HUES48 (cell line): Measurements from ENCODE around the gene KRTAP12-3.

Source experiments
- H3K27ac ChIP-seq: one replicate; pipeline ENCODE4 v1.7.0; 2013; ENCODE audit warnings: low read depth, low read length, inconsistent platforms
- H3K27me3 ChIP-seq: 2 replicates; pipeline ENCODE4 v1.6.1; 2013; ENCODE audit warnings: mild to moderate bottlenecking, low read length; ENCODE audit not compliant: control insufficient read depth, insufficient read depth
- H3K36me3 ChIP-seq: 2 replicates; pipeline ENCODE4 v1.6.1; 2013; ENCODE audit warnings: low read length; ENCODE audit not compliant: control insufficient read depth, insufficient read depth
- H3K4me1 ChIP-seq: 2 replicates; pipeline ENCODE4 v1.6.1; 2013; ENCODE audit warnings: mild to moderate bottlenecking, low read length; ENCODE audit not compliant: control insufficient read depth, insufficient read depth
- H3K4me3 ChIP-seq: 2 replicates; pipeline ENCODE4 v1.5.1; 2013; ENCODE audit warnings: mild to moderate bottlenecking, low read depth, low read length
- H3K9ac ChIP-seq: 2 replicates; pipeline ENCODE4 v1.6.1; 2013; ENCODE audit warnings: mild to moderate bottlenecking, low read depth, low read length, moderate library complexity
- H3K9me3 ChIP-seq: 2 replicates; pipeline ENCODE4 v1.6.1; 2013; ENCODE audit warnings: low read length; ENCODE audit not compliant: control insufficient read depth, insufficient read depth

Gene KRTAP12-3

DNA sequence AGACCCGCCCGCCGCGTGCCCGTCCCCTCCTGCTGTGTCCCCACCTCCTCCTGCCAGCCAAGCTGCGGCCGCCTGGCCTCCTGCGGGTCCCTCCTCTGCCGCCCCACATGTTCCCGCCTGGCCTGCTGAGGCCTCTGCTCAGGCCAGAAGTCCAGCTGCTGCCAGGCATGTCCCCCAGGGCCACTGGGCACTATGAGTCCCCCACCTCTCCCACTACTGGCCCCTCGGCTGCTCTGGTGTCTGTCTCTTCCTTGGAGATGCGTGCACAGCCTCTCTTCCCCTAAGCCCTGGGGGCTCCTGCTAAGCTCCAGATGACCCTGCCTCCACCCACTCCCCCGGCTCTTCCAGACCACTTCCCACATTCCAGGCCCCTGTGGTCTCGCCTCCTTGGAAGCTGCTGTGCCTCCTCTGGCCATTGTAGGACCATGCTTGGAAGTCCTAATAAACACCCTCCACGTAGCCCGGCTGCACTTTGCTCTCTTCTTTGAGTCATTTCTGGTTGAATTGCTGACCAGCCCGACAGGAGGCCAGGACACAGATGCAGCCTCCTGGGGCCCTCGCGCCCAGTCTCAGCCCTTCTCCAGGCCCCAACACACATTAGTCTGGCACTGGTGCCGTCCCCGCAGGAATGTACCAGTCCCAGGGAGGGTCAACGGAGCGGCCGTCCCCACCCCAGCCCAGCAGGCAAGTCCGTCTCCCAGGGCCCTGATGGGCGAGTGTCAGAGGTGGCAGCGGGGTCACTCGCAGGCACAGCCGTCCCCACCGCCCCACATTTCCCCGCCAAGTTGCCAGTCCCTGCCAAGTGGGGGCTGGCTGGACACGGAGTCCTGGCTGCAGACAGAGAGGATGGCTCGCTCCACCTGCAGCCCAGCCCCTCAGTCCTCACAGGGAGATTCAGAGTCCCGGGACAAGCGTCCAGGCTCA lies 40.3 kb downstream of the KRTAP12-3 start:
- peaks cover 38% of the 10 kb centered on the region for H3K4me1 ChIP-seq
- H3K27ac ChIP-seq, result no peak overlapping the region
- no peaks in the 10 kb centered on the region for H3K27me3 ChIP-seq
- no peak overlapping the region for H3K9ac ChIP-seq
- H3K4me3 ChIP-seq, result no peak overlapping the region
- H3K9me3 ChIP-seq, result peaks cover 3% of the 10 kb centered on the region; the same call in 1 of the 2 replicates
- H3K36me3 ChIP-seq, result no peaks in the 10 kb centered on the region

DNA sequence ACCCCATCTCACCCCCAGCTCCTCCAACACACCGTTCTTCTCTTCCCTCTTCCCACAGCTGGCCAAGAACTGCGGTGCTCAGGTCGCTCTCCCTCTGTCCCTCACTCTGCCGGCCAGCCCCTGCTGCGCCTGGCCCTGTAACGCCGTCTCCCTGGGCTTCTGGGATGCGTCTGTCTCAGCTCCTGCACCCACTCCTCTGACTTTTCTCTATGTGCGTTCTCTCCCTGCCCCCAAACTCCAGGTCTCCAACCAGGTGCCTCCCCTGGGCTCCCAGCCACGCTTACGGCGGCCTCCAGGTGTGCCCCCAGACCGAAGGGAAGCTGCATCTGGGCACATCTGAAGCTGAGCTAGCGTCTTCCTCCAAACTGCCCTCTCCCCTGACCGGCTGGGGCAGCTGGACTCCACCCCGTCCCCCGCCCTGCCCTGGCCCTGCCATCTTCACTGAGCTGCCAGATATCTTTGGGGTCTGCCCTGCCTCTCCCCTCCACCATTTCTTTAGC lies 41.8 kb downstream of the KRTAP12-3 start:
- Histone ChIP-seq H3K27ac (no peak overlapping the region), H3K9me3 (no peaks in the 10 kb centered on the region), H3K4me1 (peaks cover 53% of the 10 kb centered on the region), H3K4me3 (no peak overlapping the region), H3K36me3 (no peaks in the 10 kb centered on the region), H3K9ac (no peak overlapping the region), H3K27me3 (no peaks in the 10 kb centered on the region)

DNA sequence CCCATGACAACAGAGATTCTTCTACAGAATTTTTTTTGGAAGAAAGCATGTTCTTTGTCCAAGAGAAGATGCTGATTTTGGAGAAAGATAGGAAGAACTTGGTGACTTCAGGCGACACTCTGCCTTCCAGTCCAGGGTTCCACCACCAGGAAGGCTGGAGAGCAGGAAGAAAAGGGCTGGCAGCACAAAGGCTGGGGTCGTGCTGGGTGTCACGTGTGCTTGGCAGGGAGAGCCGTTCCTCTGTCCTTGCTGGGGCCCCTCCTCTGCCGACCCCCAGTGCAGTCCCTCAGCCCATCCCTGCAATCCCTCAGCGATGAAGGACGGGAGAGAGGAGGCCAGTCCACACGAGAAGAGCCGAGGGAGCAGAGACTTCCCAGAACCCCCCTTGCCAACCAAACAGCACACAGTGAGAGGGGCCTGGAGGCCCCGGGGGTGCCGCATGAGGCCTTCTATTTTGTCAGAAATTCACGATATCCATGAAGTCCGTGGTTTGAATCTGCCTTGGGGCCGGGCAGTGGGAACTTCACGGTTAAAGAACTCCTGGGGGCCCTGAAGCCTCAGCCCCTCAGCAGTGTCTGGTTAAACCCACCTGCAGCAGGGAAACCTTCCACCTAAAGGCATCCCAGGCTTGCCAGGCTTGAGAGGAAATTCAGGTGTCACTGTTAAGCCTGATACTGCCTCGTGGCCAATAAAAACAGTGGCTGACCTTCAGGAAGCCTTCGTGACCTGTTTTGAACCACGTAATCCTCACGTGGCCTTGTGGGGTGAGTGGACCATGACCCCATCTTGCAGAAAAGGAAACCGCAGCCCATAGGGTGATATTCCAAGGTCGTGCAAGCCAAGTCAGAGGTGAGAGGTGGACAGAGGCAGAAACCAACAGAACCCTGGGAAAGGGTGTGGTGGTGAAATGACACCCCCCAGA lies 42.6 kb downstream of the KRTAP12-3 start:
- Histone ChIP-seq H3K4me1 (peaks cover 57% of the 10 kb centered on the region), H3K4me3 (no peak overlapping the region), H3K27ac (no peak overlapping the region), H3K36me3 (no peaks in the 10 kb centered on the region), H3K9me3 (no peaks in the 10 kb centered on the region), H3K9ac (no peak overlapping the region), H3K27me3 (no peaks in the 10 kb centered on the region)

DNA sequence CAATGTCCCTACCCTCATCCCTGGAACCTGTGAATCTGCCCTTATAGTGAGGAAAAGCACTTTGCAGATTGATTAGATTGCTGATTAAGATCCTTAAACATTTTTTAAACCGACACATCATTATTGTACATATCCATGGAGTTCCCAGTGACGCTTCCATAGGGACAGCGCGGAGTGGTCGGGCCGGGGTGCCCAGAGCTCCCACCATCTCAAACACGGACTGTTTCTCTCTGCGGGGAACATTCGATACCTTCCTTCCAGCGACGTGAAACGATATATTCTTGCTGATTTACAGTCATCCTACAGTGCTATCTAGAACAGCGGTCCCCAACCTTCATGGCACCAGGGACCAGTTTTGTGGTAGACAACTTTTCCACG lies 43.3 kb downstream of the KRTAP12-3 start:
- peaks cover 58% of the 10 kb centered on the region for H3K4me1 ChIP-seq
- no peak overlapping the region for H3K4me3 ChIP-seq
- H3K9me3 ChIP-seq, result no peaks in the 10 kb centered on the region
- H3K27me3 ChIP-seq, result peaks cover 1% of the 10 kb centered on the region
- H3K27ac ChIP-seq, result no peak overlapping the region
- no peaks in the 10 kb centered on the region for H3K36me3 ChIP-seq
- no peak overlapping the region for H3K9ac ChIP-seq

DNA sequence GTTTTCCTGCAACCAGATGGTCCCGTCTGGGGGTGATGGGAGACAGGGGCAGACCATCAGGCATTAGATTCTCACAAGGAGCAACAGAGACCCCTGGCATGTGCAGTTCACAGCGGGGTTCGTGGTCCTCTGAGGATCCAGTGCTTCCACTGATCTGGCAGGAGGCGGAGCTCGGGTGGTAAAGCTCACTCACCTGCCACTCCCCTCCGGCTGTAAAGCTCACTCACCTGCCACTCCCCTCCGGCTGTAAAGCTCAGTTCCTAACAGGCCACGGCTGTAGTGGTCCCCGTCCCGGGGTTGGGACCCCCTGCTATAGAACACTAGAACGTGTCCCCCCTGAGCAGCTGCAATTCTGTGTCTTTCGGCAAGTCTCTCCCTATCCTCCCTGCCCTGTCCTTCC lies 43.8 kb downstream of the KRTAP12-3 start:
- Histone ChIP-seq H3K27ac (no peak overlapping the region), H3K4me1 (peaks cover 63% of the 10 kb centered on the region), H3K9me3 (no peaks in the 10 kb centered on the region), H3K4me3 (no peak overlapping the region), H3K36me3 (no peaks in the 10 kb centered on the region), H3K27me3 (peaks cover 6% of the 10 kb centered on the region), H3K9ac (no peak overlapping the region)

DNA sequence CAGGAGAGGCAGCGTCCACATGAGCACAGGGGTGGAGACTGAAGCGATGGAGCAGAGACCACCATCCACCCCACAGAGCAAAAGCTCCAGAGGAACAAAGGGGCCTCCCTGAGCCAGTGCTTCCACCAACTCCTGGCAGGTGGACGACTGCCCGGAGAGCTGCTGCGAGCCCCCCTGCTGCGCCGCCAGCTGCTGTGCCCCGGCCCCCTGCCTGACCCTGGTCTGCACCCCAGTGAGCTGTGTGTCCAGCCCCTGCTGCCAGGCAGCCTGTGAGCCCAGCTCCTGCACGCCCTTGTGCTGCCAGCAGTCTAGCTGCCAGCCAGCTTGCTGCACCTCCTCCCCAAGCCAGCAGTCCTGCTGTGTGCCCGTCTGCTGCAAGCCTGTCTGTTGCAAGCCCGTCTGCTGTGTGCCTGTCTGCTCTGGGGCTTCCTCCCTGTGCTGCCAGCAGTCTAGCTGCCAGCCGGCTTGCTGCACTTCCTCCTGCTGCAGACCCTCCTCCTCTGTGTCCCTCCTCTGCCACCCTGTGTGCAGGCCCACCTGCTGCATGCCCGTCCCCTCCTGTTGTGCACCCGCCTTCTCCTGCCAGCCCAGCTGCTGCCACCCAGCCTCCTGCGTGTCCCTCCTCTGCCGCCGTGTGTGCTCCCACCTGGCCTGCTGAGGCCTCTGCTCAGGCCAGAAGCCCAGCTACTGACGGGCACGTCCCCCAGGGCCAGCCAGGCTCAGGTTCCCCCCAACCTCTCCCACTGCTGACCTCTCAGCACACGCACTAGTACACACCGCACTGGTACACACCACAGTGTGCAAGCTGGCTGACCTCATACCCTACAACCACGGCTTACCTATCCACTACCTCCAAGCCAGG lies 44.6 kb downstream of the KRTAP12-3 start:
- Histone ChIP-seq H3K9ac (no peak overlapping the region), H3K36me3 (no peaks in the 10 kb centered on the region), H3K4me1 (peaks cover 62% of the 10 kb centered on the region), H3K9me3 (no peaks in the 10 kb centered on the region), H3K4me3 (no peak overlapping the region), H3K27ac (no peak overlapping the region), H3K27me3 (peaks cover 13% of the 10 kb centered on the region)

DNA sequence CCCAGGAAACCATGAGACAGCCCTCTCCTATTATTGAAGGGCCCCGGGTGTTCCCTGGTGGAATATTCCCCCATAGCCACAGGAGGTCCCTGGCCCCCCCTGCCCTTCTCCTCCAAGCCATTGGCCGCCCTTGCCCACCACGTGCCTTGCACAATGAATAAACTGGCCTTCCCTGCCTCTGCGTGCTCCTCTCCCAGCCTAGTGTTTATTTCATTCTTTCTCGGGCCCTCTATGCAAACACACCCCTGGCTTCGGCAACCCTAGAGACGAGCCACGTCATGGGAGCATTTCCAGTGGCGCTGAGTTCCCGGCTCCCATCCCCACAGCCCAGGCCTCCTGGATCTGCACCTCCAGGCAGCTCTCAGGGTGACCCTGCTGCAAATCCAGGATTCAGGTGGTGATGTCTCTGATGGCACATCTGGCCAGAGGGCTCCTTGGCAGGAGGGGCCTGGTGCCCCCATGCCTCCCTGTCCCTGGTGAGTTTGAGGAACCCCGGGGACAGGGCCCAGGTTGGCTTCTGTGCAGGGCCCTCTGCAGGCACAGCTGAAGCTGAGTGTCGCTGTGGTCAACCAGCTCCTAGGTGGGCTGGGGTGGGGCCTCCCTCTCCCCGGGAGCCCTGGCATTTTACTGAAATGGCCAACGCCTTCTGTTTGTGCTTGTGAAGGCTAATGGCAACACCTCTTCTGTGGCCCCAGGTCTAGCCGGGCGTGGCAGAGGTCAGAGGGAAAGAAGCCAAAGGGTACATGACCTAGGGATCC lies 45.4 kb downstream of the KRTAP12-3 start:
- no peak overlapping the region for H3K4me3 ChIP-seq
- no peaks in the 10 kb centered on the region for H3K36me3 ChIP-seq
- H3K9ac ChIP-seq, result no peak overlapping the region
- H3K27me3 ChIP-seq, result peaks cover 20% of the 10 kb centered on the region
- H3K27ac ChIP-seq, result no peak overlapping the region
- H3K4me1 ChIP-seq, result peaks cover 60% of the 10 kb centered on the region
- H3K9me3 ChIP-seq, result no peaks in the 10 kb centered on the region

DNA sequence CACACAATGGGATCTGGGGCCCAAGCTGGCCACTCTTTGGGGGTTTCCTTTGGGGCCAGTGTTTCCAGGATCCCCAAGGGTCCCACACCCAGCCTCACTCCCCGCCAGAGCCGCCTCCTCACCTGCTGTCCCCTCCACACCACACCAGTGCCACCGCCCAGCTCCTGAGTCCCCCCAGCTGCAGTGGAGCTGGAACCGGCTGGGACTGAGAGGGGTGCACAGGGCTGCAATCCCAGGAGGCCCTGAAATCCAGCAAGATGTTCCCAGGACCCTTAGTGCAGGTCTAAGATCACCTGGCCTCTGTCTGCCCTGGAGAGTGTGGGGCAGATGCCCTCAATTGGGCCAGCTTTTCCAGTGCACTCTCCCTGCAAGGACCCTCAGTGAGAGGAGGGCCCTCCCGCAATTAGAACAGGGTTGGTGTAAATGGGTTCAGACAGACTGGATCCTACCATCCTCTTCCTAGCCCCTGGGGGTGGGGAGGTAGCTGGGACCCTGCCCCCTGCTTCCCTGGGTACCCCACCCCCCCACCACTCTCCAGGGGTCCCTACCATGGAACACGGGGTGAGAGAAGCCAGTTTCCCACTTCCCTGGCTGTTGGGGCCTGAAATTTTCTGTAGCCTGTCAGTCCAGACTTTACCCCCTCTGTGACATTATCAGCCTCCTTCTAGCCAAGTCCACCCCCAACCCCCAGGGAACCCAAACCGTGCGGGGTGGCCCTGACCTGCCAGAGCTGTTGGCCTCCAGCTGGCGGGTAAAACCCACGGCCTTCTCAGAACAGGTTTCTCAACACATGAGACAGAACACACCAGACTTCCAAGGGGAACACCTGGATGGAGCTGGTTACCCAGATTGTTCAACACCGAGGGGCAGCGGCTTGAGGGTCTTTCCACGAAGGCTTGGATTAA lies 46.3 kb downstream of the KRTAP12-3 start:
- no peaks in the 10 kb centered on the region for H3K36me3 ChIP-seq
- peak overlapping the region; percentile 34; the same call in 1 of the 2 replicates for H3K4me3 ChIP-seq
- H3K27me3 ChIP-seq, result peaks cover 28% of the 10 kb centered on the region
- H3K4me1 ChIP-seq, result peaks cover 65% of the 10 kb centered on the region
- H3K27ac ChIP-seq, result peak overlapping the region; percentile 57
- no peak overlapping the region for H3K9ac ChIP-seq
- no peaks in the 10 kb centered on the region for H3K9me3 ChIP-seq

DNA sequence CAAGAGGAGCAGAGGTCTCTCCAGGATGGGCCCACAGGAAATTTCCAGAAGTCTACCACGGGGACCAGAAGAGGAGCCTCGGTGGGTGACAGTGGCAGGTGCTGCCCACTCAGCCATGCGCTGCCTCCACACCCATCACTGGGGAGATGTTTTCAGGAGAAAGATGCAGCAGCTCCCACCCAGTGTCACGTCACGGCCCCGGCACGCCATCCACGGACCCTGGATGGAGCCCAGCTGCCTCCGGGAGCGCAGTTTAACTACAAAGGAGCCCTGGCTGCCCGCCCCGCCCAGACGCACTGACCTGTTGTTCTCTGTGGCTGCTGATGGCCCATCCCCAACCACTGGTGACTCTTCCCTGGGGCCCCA lies 46.9 kb downstream of the KRTAP12-3 start:
- Histone ChIP-seq H3K27ac (peak overlapping the region; percentile 57), H3K4me3 (peak overlapping the region; percentile 34; the same call in 1 of the 2 replicates), H3K9me3 (no peaks in the 10 kb centered on the region), H3K9ac (no peak overlapping the region), H3K4me1 (peaks cover 67% of the 10 kb centered on the region), H3K36me3 (no peaks in the 10 kb centered on the region), H3K27me3 (peaks cover 34% of the 10 kb centered on the region)
